ENCODE results near the gene ZNF560.

- TF ChIP-seq POLR2AphosphoS5 (IDR thresholded peaks at IDR 0.05; ENCODE audit: low read depth, low read length) (no peak), TAF1 (IDR thresholded peaks at IDR 0.05; ENCODE audit: borderline replicate concordance, insufficient read depth, low read length) (no peak), SIN3A (IDR thresholded peaks at IDR 0.05; ENCODE audit: borderline replicate concordance, insufficient read depth, low read length) (no peak), REST (IDR thresholded peaks at IDR 0.05; ENCODE audit: insufficient read depth in 1 of 2, low read depth in 2 of 2, low read length in 2 of 2) (no peak), FOXP2 (optimal IDR thresholded peaks at IDR 0.05; ENCODE audit: borderline replicate concordance, extremely low read depth, extremely low read length, insufficient read depth) (no peak)
Measured at GRCh38 chr19:9485140-9485539, 13.3 kb downstream of the ZNF560 start.
